ENCODE measurements around the gene PEX14. TPM values are rescaled to one million over a fixed set of nuclear protein-coding genes. Genes with fewer than 3 reads are reported as not detected.

The PEX14 gene
- total and polyA plus RNA-seq, 2 experiments from 2014 or later: 17.6 to 19.6 TPM

DNA sequence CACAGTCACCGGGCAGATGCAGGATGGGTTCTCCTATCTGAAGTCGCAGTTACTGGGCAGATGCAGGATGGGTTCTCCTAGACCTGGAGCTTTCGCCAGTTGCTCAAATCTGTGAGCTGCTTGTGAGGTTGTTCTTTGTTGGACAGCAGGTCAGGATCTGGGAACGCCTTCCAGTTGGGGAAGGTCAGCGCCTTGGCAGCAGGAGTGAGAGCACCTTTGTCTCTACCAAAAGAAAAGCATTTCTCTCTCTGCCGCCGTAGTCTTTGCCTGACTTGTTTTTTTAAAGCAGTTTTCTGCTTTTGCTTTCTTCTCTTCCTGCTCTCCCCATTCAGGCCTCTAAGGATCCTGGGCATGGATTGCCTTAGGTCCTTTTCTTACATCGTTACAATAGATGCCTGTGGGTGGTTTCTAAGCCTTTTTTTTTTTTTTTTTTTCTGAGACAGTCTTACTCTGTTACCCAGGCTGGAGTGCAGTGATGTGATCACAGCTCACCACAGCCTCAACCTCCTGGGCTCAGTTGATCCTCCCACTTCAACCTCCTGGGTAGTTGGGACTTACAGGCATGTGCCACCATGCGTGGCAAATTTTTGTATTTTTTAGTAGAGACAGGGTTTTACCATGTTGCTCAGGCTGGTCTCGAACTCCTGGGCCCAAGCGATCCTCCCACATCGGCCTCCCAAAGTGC is 15.7 kb downstream of the PEX14 start:
- no peak overlapping the region for H3K27ac ChIP-seq (ENCODE audit: low read depth)
- H3K27me3 Mint-ChIP-seq (ENCODE audit: insufficient read depth, low read depth, poor library complexity): peaks cover 7% of the 10 kb centered on the region
- peaks cover 6% of the 10 kb centered on the region for H3K4me1 ChIP-seq (ENCODE audit: insufficient read depth)
- H3K4me2 ChIP-seq: no peak overlapping the region
- H3K9me2 ChIP-seq (ENCODE audit: insufficient read depth): no peaks in the 10 kb centered on the region
- no peaks in the 10 kb centered on the region; the same call in 2 of the 3 replicates for H3K36me3 Mint-ChIP-seq (ENCODE audit: low read depth)
- H3K36me3 ChIP-seq (ENCODE audit: insufficient read depth): no peaks in the 10 kb centered on the region
- H4K20me1 ChIP-seq (replicated peaks; ENCODE audit: insufficient read depth): peaks cover 26% of the 10 kb centered on the region
- H3K4me3 Mint-ChIP-seq: no peak overlapping the region
- H3K4me3 ChIP-seq: no peak overlapping the region
- H3K27me3 ChIP-seq (ENCODE audit: insufficient read depth): no peaks in the 10 kb centered on the region
- H3K79me2 ChIP-seq (replicated peaks; ENCODE audit: insufficient read depth): peaks cover 82% of the 10 kb centered on the region
- no peak overlapping the region for H3K27ac Mint-ChIP-seq
- ATAC-seq (peak; percentile 15), DNase-seq (ENCODE audit: low spot score) (no peak)
- H3F3A ChIP-seq (replicated peaks; ENCODE audit: low read depth): peaks cover 7% of the 10 kb centered on the region; the same call in 1 of the 2 replicates
- H3K9me3 Mint-ChIP-seq: no peaks in the 10 kb centered on the region; the same call in 2 of the 3 replicates
- H3K4me1 Mint-ChIP-seq: peaks cover 18% of the 10 kb centered on the region
- H2AFZ ChIP-seq: no peak overlapping the region
- no peak for TF ChIP-seq EZH2 (IDR thresholded peaks at IDR 0.05; ENCODE audit: low read depth, unreplicated experiment)
- no peak for TF ChIP-seq NANOG (IDR thresholded peaks at IDR 0.05; ENCODE audit: borderline replicate concordance)

DNA sequence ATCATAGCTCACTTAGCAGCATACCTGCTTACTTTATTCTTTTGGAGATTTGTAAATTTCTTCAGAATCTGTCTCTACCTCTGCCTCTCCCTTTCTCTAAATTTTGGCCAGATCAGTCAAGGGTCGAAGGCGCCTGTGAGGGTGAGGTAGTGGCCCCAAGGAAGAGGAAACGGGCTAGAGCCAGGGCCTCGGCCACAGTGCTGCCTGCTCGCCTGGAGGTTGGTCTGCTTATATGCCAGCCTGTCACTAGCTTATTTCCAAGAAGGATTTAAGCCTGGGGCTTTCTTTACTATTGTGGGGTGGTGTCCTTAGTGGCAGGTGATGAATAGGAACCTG is 19.6 kb downstream of the PEX14 start:
- no peak for DNase-seq (ENCODE audit: low spot score)
- H3K27ac Mint-ChIP-seq: no peak overlapping the region
- H3K79me2 ChIP-seq (replicated peaks; ENCODE audit: insufficient read depth): peaks cover 71% of the 10 kb centered on the region
- TF ChIP-seq, protein P1, sequence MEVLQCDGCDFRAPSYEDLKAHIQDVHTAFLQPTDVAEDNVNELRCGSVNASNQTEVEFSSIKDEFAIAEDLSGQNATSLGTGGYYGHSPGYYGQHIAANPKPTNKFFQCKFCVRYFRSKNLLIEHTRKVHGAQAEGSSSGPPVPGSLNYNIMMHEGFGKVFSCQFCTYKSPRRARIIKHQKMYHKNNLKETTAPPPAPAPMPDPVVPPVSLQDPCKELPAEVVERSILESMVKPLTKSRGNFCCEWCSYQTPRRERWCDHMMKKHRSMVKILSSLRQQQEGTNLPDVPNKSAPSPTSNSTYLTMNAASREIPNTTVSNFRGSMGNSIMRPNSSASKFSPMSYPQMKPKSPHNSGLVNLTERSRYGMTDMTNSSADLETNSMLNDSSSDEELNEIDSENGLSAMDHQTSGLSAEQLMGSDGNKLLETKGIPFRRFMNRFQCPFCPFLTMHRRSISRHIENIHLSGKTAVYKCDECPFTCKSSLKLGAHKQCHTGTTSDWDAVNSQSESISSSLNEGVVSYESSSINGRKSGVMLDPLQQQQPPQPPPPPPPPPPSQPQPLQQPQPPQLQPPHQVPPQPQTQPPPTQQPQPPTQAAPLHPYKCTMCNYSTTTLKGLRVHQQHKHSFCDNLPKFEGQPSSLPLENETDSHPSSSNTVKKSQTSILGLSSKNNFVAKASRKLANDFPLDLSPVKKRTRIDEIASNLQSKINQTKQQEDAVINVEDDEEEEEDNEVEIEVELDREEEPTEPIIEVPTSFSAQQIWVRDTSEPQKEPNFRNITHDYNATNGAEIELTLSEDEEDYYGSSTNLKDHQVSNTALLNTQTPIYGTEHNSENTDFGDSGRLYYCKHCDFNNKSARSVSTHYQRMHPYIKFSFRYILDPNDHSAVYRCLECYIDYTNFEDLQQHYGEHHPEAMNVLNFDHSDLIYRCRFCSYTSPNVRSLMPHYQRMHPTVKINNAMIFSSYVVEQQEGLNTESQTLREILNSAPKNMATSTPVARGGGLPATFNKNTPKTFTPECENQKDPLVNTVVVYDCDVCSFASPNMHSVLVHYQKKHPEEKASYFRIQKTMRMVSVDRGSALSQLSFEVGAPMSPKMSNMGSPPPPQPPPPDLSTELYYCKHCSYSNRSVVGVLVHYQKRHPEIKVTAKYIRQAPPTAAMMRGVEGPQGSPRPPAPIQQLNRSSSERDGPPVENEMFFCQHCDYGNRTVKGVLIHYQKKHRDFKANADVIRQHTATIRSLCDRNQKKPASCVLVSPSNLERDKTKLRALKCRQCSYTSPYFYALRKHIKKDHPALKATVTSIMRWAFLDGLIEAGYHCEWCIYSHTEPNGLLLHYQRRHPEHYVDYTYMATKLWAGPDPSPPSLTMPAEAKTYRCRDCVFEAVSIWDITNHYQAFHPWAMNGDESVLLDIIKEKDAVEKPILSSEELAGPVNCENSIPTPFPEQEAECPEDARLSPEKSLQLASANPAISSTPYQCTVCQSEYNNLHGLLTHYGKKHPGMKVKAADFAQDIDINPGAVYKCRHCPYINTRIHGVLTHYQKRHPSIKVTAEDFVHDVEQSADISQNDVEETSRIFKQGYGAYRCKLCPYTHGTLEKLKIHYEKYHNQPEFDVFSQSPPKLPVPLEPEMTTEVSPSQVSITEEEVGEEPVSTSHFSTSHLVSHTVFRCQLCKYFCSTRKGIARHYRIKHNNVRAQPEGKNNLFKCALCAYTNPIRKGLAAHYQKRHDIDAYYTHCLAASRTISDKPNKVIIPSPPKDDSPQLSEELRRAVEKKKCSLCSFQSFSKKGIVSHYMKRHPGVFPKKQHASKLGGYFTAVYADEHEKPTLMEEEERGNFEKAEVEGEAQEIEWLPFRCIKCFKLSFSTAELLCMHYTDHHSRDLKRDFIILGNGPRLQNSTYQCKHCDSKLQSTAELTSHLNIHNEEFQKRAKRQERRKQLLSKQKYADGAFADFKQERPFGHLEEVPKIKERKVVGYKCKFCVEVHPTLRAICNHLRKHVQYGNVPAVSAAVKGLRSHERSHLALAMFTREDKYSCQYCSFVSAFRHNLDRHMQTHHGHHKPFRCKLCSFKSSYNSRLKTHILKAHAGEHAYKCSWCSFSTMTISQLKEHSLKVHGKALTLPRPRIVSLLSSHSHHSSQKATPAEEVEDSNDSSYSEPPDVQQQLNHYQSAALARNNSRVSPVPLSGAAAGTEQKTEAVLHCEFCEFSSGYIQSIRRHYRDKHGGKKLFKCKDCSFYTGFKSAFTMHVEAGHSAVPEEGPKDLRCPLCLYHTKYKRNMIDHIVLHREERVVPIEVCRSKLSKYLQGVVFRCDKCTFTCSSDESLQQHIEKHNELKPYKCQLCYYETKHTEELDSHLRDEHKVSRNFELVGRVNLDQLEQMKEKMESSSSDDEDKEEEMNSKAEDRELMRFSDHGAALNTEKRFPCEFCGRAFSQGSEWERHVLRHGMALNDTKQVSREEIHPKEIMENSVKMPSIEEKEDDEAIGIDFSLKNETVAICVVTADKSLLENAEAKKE (CRISPR knock-in tag; IDR thresholded peaks at IDR 0.05): no peak
- TF ChIP-seq STAT1 (IDR thresholded peaks at IDR 0.05; ENCODE audit: unreplicated experiment) (no peak), EZH2 (IDR thresholded peaks at IDR 0.05; ENCODE audit: low read depth, unreplicated experiment) (no peak), CREB1 (CRISPR knock-in tag; IDR thresholded peaks at IDR 0.05; ENCODE audit: low read depth) (no peak), NANOG (IDR thresholded peaks at IDR 0.05; ENCODE audit: borderline replicate concordance) (no peak), JUNB (IDR thresholded peaks at IDR 0.05; ENCODE audit: unreplicated experiment) (no peak), POLR2AphosphoS5 (IDR thresholded peaks at IDR 0.05; ENCODE audit: low read depth) (no peak)
- peaks cover 4% of the 10 kb centered on the region; the same call in 1 of the 2 replicates for H3F3A ChIP-seq (replicated peaks; ENCODE audit: low read depth)
- peaks cover 21% of the 10 kb centered on the region for H3K4me1 Mint-ChIP-seq
- H3K36me3 ChIP-seq (ENCODE audit: insufficient read depth): no peaks in the 10 kb centered on the region
- 0 out of 2 replicates have a peak overlapping the region, but pooled peaks have one; percentile 30 for H3K27ac ChIP-seq (ENCODE audit: low read depth)
- no peak overlapping the region for H2AFZ ChIP-seq
- ATAC-seq: peak; percentile 61
- H3K4me3 ChIP-seq: no peak overlapping the region
- H3K4me1 ChIP-seq (ENCODE audit: insufficient read depth): peaks cover 7% of the 10 kb centered on the region
- no peak overlapping the region for H3K4me2 ChIP-seq
- peaks cover 7% of the 10 kb centered on the region for H3K27me3 Mint-ChIP-seq (ENCODE audit: insufficient read depth, low read depth, poor library complexity)
- H3K27me3 ChIP-seq (ENCODE audit: insufficient read depth): no peaks in the 10 kb centered on the region
- no peaks in the 10 kb centered on the region; the same call in 2 of the 3 replicates for H3K36me3 Mint-ChIP-seq (ENCODE audit: low read depth)
- no peak overlapping the region for H3K4me3 Mint-ChIP-seq
- no peaks in the 10 kb centered on the region for H3K9me3 Mint-ChIP-seq
- peaks cover 18% of the 10 kb centered on the region for H4K20me1 ChIP-seq (replicated peaks; ENCODE audit: insufficient read depth)
- no peaks in the 10 kb centered on the region for H3K9me2 ChIP-seq (ENCODE audit: insufficient read depth)

All from GM23338 (cell line).